Lung (tissue), 12 donors: Measurements from ENCODE around the gene CXCR5. TPM values are rescaled to one million over a fixed set of nuclear protein-coding genes. Genes with fewer than 3 reads are reported as not detected.
A peak's percentile ranks its signal among the peaks of the same experiment; 100 is the strongest.

Source experiments
- ATAC-seq: fragments of 200-7000 bp; cut with Tn5 transposase; one replicate; pipeline ENCODE4 v1.9.1; 2020; ENCODE audit warnings: moderate number of reproducible peaks; ENCODE audit not compliant: insufficient read depth, low FRiP score
- DNase-seq, 3 donors: peaks; one replicate each; pipeline ENCODE4 v3.0.0-alpha.2; 2013 to 2017
- H3K27ac ChIP-seq, 2 donors: one replicate each; pipeline ENCODE4 v1.5.1; 2013; ENCODE audit warnings: mild to moderate bottlenecking in 2 of 2, moderate library complexity in 2 of 2, control low read depth in 1 of 2, inconsistent platforms in 1 of 2, low read depth in 1 of 2, low read length in 1 of 2
- H3K27me3 ChIP-seq, 3 donors: one replicate each; pipeline ENCODE4 v1.5.1; 2013; ENCODE audit warnings: low read length in 2 of 3; ENCODE audit not compliant: control insufficient read depth in 3 of 3, insufficient read depth in 3 of 3
- H3K36me3 ChIP-seq, 4 donors: one replicate each; pipeline ENCODE4 v1.5.1; 2013; ENCODE audit warnings: low read length in 4 of 4, mild to moderate bottlenecking in 1 of 4, moderate library complexity in 1 of 4; ENCODE audit not compliant: control insufficient read depth in 4 of 4, insufficient read depth in 4 of 4
- H3K4me1 ChIP-seq, 5 donors: one replicate each; pipeline ENCODE4 v1.5.1; 2013; ENCODE audit warnings: low read length in 5 of 5, mild to moderate bottlenecking in 2 of 5, moderate library complexity in 1 of 5; ENCODE audit not compliant: control insufficient read depth in 5 of 5, insufficient read depth in 5 of 5
- H3K4me3 ChIP-seq: one replicate; pipeline ENCODE4 v1.5.1; 2013; ENCODE audit warnings: mild to moderate bottlenecking, control low read depth, moderate library complexity
- H3K9ac ChIP-seq, 2 donors: one replicate each; pipeline ENCODE4 v1.5.1; 2013; ENCODE audit warnings: low read length in 2 of 2, control low read depth in 1 of 2; ENCODE audit not compliant: insufficient read depth in 1 of 2
- H3K9me3 ChIP-seq, 4 donors: one replicate each; pipeline ENCODE4 v1.5.1; 2013; ENCODE audit warnings: low read length in 3 of 4, mild to moderate bottlenecking in 1 of 4, moderate library complexity in 1 of 4; ENCODE audit not compliant: control insufficient read depth in 4 of 4, insufficient read depth in 3 of 4
- CTCF ChIP-seq: IDR thresholded peaks from 2 replicates; pipeline ENCODE4 v1.5.1; 2012; ENCODE audit warnings: mild to moderate bottlenecking; ENCODE audit errors: control extremely low read depth, extremely low read depth
- WGBS, 2 donors: extraction: QIAGEN DNeasy Blood & Tissue Kit; methylation state at CpG; one replicate each; pipeline ENCODE4 v1.1.7; 2013; 5-methylcytosine and 5-hydroxymethylcytosine counted together
- polyA plus RNA-seq, 2 donors: library from polyadenylated mRNA; stranded (reverse); fragments of 200-250 nt; gene quantifications; one replicate each; pipeline ENCODE4 v1.2.1, GENCODE V29; 2013
- total RNA-seq, 2 donors: library from RNA; depleted of rRNA in 1 of 2; stranded (reverse); fragments of >200 nt in 1 of 2; gene quantifications; one replicate each; pipeline ENCODE4 v1.2.1, GENCODE V29; 2014 to 2021
- donor health status: control.
- donor health status: control.
- donor health status: Bipolar disorder and iron deficiency.
- donor health status: healthy.
- donor health status: DM: yes; HTN: yes; CAD: no.

Gene CXCR5
- total and polyA plus RNA-seq, 4 donors, result 0.16 to 0.65 (median 0.48) TPM; not detected in 1

DNA sequence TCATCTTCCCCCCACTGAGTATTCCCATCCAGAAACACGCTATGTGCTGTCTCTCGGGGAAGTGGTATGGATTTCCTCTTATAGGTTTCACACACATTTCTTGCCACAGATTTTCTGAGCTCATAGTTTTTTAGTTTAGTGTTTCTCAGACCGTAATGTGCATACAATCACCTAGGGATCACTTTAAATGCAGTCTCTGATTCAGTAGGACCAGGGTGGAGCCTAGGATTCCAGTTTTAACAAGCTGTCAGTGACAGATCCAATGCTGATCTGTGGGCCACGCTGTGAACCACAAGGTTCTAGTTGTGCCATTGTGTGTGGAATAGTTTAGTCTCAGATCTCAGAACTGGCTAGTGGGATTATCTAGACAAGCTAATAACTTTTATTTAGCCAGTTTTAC, 23.7 kb upstream of the CXCR5 start:
- Histone ChIP-seq H3K9ac (no peak overlapping the region), H3K27ac (no peak overlapping the region), H3K27me3 (no peaks in the 10 kb centered on the region), H3K9me3 (no peaks in the 10 kb centered on the region), H3K36me3 (no peaks in the 10 kb centered on the region), H3K4me1 (no peaks in the 10 kb centered on the region), H3K4me3 (no peak overlapping the region)
- ATAC-seq (no peak), DNase-seq (no peak)
- TF ChIP-seq CTCF, result no peak
- WGBS, 2 donors, result 57 to 69% methylated on average over 4 of the region's 4 CpGs

DNA sequence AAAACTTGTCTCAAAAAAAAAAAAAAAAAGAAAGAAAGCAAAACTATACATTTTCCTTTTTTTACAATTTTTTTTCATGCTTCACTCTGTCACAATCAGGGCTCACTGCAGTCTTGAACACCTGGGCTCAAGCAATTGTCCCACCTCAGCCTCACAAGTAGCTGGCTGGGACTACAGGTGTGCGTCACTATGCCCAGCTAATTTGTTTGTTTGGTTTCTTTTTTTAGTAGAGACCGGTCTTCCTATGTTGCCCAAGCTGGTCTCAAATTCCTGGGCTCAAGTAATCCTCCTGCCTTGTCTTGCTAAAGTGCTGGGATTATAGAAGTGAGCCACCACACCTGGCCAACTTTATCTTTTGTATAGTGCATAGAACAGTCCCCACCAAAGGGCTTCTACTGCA, 15.0 kb upstream of the CXCR5 start:
- no peak for TF ChIP-seq CTCF
- H3K27me3 ChIP-seq, result no peaks in the 10 kb centered on the region
- no peak overlapping the region for H3K9ac ChIP-seq
- DNase-seq (no peak), ATAC-seq (no peak)
- peaks cover 0 to 15% (median 5%) of the 10 kb centered on the region in 5 donors for H3K4me1 ChIP-seq
- H3K9me3 ChIP-seq, result no peaks in the 10 kb centered on the region
- no peak overlapping the region for H3K4me3 ChIP-seq
- 75 to 92% methylated on average over 2 of the region's 2 CpGs for WGBS, 2 donors
- no peak overlapping the region for H3K27ac ChIP-seq
- no peaks in the 10 kb centered on the region for H3K36me3 ChIP-seq

GRCh38 chr11:118870396-118871343, 13.0 kb upstream of the CXCR5 start:
- H3K4me3 ChIP-seq, result no peak overlapping the region

More at GRCh38 chr11:118870396-118871343, 13.0 kb upstream of the CXCR5 start:
- DNase-seq (peak; percentile 47 to 54 (median 48)), ATAC-seq (peak; percentile 51)
- no peaks in the 10 kb centered on the region for H3K36me3 ChIP-seq
- 39 to 52% methylated on average over 14 of the region's 14 CpGs for WGBS, 2 donors
- no peaks in the 10 kb centered on the region for H3K9me3 ChIP-seq
- peak overlapping the region; percentile 7 to 82 for H3K27ac ChIP-seq
- peaks cover 0 to 15% (median 5%) of the 10 kb centered on the region in 5 donors for H3K4me1 ChIP-seq
- no peak for TF ChIP-seq CTCF
- no peaks in the 10 kb centered on the region for H3K27me3 ChIP-seq
- H3K9ac ChIP-seq, result peak overlapping the region; percentile 3 to 65
